GM12878 (cell line): ENCODE measurements around the gene CES3. TPM values are rescaled to one million over a fixed set of nuclear protein-coding genes. Genes with fewer than 3 reads are reported as not detected.

Experiments used
- ATAC-seq: fragments of 200-7000 bp; cut with Tn5 transposase; 3 replicates; pipeline ENCODE4 v1.9.1; 2020; ENCODE audit warnings: mild to moderate bottlenecking, moderate library complexity
- BruUV-seq: library from RNA; stranded (reverse); fragments of 400-500 nt; replicated peaks from 2 replicates; lab custom pipeline; 2021; lab: Mats Ljungman, UMichigan
- CTCF ChIA-PET: fragments of 300-600 bp; sonication (Branson Sonifier 250); formaldehyde crosslinking; extraction: SDS; loops from one replicate; lab custom pipeline; 2021; ENCODE audit warnings: inconsistent platforms; lab: Yijun Ruan, JAX
- POLR2A ChIA-PET: fragments of 350-600 bp; formaldehyde crosslinking; extraction: SDS; loops from one replicate; lab custom pipeline; 2021; ENCODE audit warnings: inconsistent platforms; lab: Charles Lee
- RAD21 ChIA-PET: fragments of 300-600 bp; sonication (Branson Sonifier 250); formaldehyde crosslinking; loops from one replicate; lab custom pipeline; 2023; ENCODE audit warnings: antibody characterized with exemption; ENCODE audit not compliant: unreplicated experiment; lab: Charles Lee
- SMC1A ChIA-PET: fragments of 300-600 bp; sonication (Branson Sonifier 250); formaldehyde crosslinking; loops from one replicate; lab custom pipeline; 2023; ENCODE audit not compliant: unreplicated experiment, uncharacterized antibody; lab: Charles Lee
- DNase-seq: peaks from one replicate; pipeline ENCODE4 v3.0.0-alpha.2; 2011; ENCODE audit warnings: low read depth, low spot score
- FAIRE-seq: peaks from 3 replicates; lab custom pipeline; 2011; peaks lifted over from hg19 to GRCh38; lab: Jason Lieb, UNC
- H2AFZ ChIP-seq: 2 replicates; pipeline ENCODE4 v1.6.0; 2011; ENCODE audit warnings: low read depth, low read length, control low read depth; ENCODE audit not compliant: control insufficient read depth
- H3K27ac ChIP-seq: 2 replicates; pipeline ENCODE4 v1.5.1; 2011; ENCODE audit warnings: control low read depth; ENCODE audit not compliant: control insufficient read depth, insufficient read depth
- H3K27me3 ChIP-seq, 2 experiments: replicated peaks in 1 of 2; 2 replicates each; pipeline versions ENCODE4 v1.6.0 to v1.6.1; 2011; ENCODE audit warnings: low read length in 1 of 2; ENCODE audit not compliant: control insufficient read depth in 2 of 2, insufficient read depth in 2 of 2
- H3K36me3 ChIP-seq, 2 experiments: 2 replicates each; pipeline ENCODE4 v1.5.1; 2011; ENCODE audit warnings: low read length in 1 of 2; ENCODE audit not compliant: control insufficient read depth in 2 of 2, insufficient read depth in 2 of 2
- H3K4me1 ChIP-seq: 2 replicates; pipeline ENCODE4 v1.6.1; 2011; ENCODE audit warnings: mild to moderate bottlenecking, low read length, moderate library complexity, mixed read lengths; ENCODE audit not compliant: control insufficient read depth, insufficient read depth
- H3K4me2 ChIP-seq: 2 replicates; pipeline ENCODE4 v1.6.0; 2011; ENCODE audit warnings: control low read depth; ENCODE audit not compliant: control insufficient read depth, insufficient read depth
- H3K4me3 ChIP-seq: fragments of 200-600 bp; sonication (generic); 2 replicates; pipeline ENCODE4 v1.5.1; 2016
- H3K79me2 ChIP-seq: 2 replicates; pipeline ENCODE4 v1.6.0; 2011; ENCODE audit warnings: low read length; ENCODE audit not compliant: control insufficient read depth, insufficient read depth
- H3K9ac ChIP-seq: 2 replicates; pipeline ENCODE4 v1.8.0; 2011; ENCODE audit warnings: low read length, control low read depth, mixed read lengths; ENCODE audit not compliant: control insufficient read depth, insufficient read depth
- H3K9me3 ChIP-seq: replicated peaks from 3 replicates; pipeline ENCODE4 v1.5.1; 2011; ENCODE audit warnings: mild to moderate bottlenecking, low read length; ENCODE audit not compliant: control insufficient read depth, insufficient read depth
- H4K20me1 ChIP-seq: 2 replicates; pipeline ENCODE4 v1.6.0; 2011; ENCODE audit not compliant: control insufficient read depth, insufficient read depth
- CHD1 ChIP-seq: IDR thresholded peaks from 2 replicates; pipeline ENCODE4 v1.6.1; 2012; ENCODE audit warnings: low read depth, low read length, improper control_type of control experiment
- ESRRA ChIP-seq: IDR thresholded peaks from 2 replicates; pipeline ENCODE4 v1.6.1; 2012; ENCODE audit warnings: mild to moderate bottlenecking, low read length, improper control_type of control experiment
- FOXK2 ChIP-seq: fragments of 450-650 bp; IDR thresholded peaks from 2 replicates; pipeline ENCODE4 v1.6.1; 2017; ENCODE audit warnings: mild to moderate bottlenecking, moderate library complexity
- JUNB ChIP-seq: IDR thresholded peaks from 2 replicates; pipeline ENCODE4 v1.6.1; 2016; ENCODE audit warnings: antibody characterized with exemption, mild to moderate bottlenecking
- WGBS: methylation state at CpG from one replicate; pipeline ENCODE4 v1.1.6; 2016; ENCODE audit warnings: low lambda C conversion rate; ENCODE audit not compliant: insufficient replicate concordance, insufficient coverage; ENCODE audit errors: missing lambda C conversion rate; 5-methylcytosine and 5-hydroxymethylcytosine counted together
- in situ Hi-C: fragments of 300-500 bp; cut with MboI; formaldehyde crosslinking; loops from 9 replicates; pipeline ENCODE4 v1.14.3; 2018; ENCODE audit warnings: mixed read lengths
- intact Hi-C: fragments of 100-400 bp; cut with micrococcal nuclease; formaldehyde crosslinking; loops from one replicate; pipeline ENCODE4 v1.14.2; 2022; ENCODE audit not compliant: unreplicated experiment
- polyA plus RNA-seq, 11 experiments: library from polyadenylated mRNA; depleted of rRNA in 4 of 11; unstranded in 6 of 11; stranded (reverse) in 5 of 11; fragments of >200 nt; fragmentation: Nextera tagmentation in 4 of 11; fragmentation: Illumina TruSeq in 1 of 11; extraction: Ambion mirVana in 4 of 11; extraction: Trizol in 1 of 11; gene quantifications; 1 replicate in 1 of 11; 2 replicates in 10 of 11; pipeline versions ENCODE4 v1.2.1 to v1.2.3, GENCODE V29; 2011 to 2016; ENCODE audit warnings: inconsistent platforms in 2 of 11, missing spikeins in 2 of 11, low read depth in 1 of 11
- total RNA-seq, 4 experiments: library from RNA; depleted of rRNA in 3 of 4; stranded (reverse); fragments of >200 nt in 3 of 4; fragmentation: Illumina TruSeq in 1 of 4; extraction: Trizol in 1 of 4; gene quantifications; 2 replicates each; pipeline versions ENCODE4 v1.2.1 to v1.2.3, GENCODE V29; 2013 to 2021
- TF ChIP-seq, protein P1 (sequence below): fragments of 450-650 bp; IDR thresholded peaks from 2 replicates; pipeline ENCODE4 v1.6.1; 2018; ENCODE audit warnings: mild to moderate bottlenecking, low read depth, moderate library complexity; ENCODE audit not compliant: partially characterized antibody
- TF ChIP-seq, protein P2 (sequence below): IDR thresholded peaks from 2 replicates; pipeline ENCODE4 v1.6.1; 2012; ENCODE audit warnings: low read depth, low read length, improper control_type of control experiment

CES3 gene
- total and polyA plus RNA-seq, 10 of the 15 experiments (the other 5 are each of a cell fraction or from before 2014, with no cell fraction given), result 0.09 to 3.1 (median 0.76) TPM

DNA sequence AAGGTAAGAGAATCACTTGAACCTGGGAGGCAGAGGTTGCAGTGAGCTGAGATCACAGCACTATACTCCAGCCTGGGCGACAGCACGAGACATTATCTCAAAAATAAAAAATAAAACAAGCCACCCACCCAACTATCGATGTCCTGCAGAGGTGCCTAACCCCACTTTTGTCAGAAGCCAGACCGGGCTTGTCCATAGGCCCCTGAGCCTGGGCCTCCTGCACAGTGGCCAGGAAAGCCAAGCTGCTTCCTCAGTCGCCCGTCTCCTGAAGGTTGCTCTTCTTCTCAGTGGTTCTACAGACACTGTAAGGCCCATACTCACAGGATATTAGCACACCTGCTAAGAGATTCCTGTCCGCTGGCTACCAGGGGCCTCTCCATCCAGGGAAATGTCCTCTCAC is 14.5 kb upstream of the CES3 start:
- WGBS, result 43% methylated on average over 7 of the region's 7 CpGs
- Histone ChIP-seq H3K9ac (no peak overlapping the region), H4K20me1 (no peaks in the 10 kb centered on the region), H3K4me3 (no peak overlapping the region), H2AFZ (no peak overlapping the region), H3K27me3 (no peaks in the 10 kb centered on the region), H3K4me1 (peaks cover 19% of the 10 kb centered on the region), H3K36me3 (no peaks in the 10 kb centered on the region; a peak in 2 of 4 replicates), H3K9me3 (no peaks in the 10 kb centered on the region), H3K27ac (no peak overlapping the region), H3K79me2 (no peaks in the 10 kb centered on the region), H3K4me2 (no peak overlapping the region)
- intact Hi-C loops, result no loop called here
- RAD21 ChIA-PET, result no interaction called here
- FAIRE-seq (no peak), DNase-seq (no peak), ATAC-seq (no peak)
- BruUV-seq, result no TSS peak
- TF ChIP-seq FOXK2, result no peak
- TF ChIP-seq, protein P1, sequence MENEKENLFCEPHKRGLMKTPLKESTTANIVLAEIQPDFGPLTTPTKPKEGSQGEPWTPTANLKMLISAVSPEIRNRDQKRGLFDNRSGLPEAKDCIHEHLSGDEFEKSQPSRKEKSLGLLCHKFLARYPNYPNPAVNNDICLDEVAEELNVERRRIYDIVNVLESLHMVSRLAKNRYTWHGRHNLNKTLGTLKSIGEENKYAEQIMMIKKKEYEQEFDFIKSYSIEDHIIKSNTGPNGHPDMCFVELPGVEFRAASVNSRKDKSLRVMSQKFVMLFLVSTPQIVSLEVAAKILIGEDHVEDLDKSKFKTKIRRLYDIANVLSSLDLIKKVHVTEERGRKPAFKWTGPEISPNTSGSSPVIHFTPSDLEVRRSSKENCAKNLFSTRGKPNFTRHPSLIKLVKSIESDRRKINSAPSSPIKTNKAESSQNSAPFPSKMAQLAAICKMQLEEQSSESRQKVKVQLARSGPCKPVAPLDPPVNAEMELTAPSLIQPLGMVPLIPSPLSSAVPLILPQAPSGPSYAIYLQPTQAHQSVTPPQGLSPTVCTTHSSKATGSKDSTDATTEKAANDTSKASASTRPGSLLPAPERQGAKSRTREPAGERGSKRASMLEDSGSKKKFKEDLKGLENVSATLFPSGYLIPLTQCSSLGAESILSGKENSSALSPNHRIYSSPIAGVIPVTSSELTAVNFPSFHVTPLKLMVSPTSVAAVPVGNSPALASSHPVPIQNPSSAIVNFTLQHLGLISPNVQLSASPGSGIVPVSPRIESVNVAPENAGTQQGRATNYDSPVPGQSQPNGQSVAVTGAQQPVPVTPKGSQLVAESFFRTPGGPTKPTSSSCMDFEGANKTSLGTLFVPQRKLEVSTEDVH, result no peak
- no peak for TF ChIP-seq CHD1
- no peak for TF ChIP-seq ESRRA
- TF ChIP-seq JUNB, result no peak
- TF ChIP-seq, protein P2, sequence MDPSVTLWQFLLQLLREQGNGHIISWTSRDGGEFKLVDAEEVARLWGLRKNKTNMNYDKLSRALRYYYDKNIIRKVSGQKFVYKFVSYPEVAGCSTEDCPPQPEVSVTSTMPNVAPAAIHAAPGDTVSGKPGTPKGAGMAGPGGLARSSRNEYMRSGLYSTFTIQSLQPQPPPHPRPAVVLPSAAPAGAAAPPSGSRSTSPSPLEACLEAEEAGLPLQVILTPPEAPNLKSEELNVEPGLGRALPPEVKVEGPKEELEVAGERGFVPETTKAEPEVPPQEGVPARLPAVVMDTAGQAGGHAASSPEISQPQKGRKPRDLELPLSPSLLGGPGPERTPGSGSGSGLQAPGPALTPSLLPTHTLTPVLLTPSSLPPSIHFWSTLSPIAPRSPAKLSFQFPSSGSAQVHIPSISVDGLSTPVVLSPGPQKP, result no peak
- SMC1A ChIA-PET, result no interaction called here
- POLR2A ChIA-PET, result no interaction called here
- CTCF ChIA-PET, result interaction anchor here (1.4 to 2.2 kb wide), 2 partner anchors 29 to 238 kb away, joined by 3 to 8 read pairs; no protein-coding TSS in a partner anchor
- in situ Hi-C loops, result no loop called here
